NCI-H345 treated with DMSO at 0.1 percent for 48 hours (cell line): Measurements from ENCODE around the gene C11orf21.

Source experiments
- DNase-seq: peaks from one replicate; lab custom pipeline; 2025; ENCODE audit not compliant: unreplicated experiment; lab: John Stamatoyannopoulos, UW

Gene C11orf21

GRCh38 chr11:2262301-2263070, 39.2 kb downstream of the C11orf21 start:
- DNase-seq = no peak

GRCh38 chr11:2261436-2262230, 40.1 kb downstream of the C11orf21 start:
- DNase-seq = no peak

GRCh38 chr11:2260491-2261364, 41.0 kb downstream of the C11orf21 start:
- no peak for DNase-seq

GRCh38 chr11:2259897-2260451, 41.7 kb downstream of the C11orf21 start:
- DNase-seq = no peak

DNA sequence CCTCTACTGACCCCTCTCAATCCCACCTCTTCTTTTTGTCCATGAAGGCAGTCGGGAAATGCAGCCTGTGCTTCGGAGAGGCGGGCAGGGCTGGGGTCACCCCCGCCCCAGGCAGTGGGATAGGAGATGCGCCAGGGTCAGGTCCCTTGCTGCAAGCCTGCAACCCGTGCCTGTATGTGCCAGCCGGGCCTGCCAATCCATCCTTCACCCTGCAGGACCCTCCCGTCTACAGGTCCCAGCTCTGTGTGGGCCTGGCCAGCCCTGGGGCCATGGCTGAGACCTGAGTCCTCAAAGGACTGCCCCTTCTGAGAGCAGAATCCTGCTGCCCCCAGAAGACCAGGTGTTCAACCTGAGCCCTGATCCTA, 42.3 kb downstream of the C11orf21 start:
- DNase-seq = no peak

DNA sequence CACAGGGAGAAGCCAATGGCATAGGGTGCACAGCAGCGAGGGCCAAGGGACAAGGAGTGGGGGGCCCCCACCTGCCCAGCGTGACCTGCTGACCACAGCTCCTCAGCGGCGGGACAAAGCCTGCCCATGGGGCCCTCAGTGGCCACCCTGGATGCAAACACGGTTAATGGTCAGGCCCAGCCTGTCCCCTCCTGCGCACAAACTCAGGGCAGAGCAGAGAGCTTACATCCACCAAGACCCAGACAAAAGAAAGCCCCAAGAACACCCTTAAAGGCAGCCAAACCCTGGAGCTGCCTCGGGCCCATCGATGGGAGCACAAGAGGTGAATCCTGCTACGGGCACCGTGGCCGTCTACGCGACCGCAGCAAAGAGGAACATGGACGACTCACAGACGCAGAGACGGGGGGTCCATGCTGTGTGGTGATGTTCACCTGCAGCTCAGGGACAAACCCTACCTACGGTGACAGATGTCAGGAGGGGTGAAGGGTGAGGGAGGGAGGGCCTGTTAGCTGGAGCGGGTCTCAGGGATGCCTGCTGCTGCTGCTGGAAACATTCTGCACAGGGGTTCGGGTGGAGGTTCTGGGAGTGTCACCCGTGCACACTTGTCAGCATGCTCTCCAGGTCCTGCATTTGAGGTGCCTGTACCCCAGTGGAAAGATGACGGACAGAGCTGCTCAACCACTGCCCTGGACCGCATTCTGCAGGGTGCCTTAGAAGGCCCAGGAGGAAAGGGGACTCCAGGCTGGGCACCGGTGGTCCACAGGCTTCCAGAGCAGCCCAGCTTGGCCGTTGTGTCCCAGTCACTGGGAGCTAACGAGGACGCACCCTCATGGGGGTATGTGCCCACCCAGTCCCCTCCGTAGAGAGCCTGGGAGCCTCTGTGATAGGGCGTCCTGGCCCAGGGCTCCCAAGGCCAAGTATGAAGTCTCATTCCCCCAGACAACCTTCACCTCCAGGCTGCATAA, 42.9 kb downstream of the C11orf21 start:
- no peak for DNase-seq

GRCh38 chr11:2256951-2257700, 44.6 kb downstream of the C11orf21 start:
- DNase-seq = no peak

GRCh38 chr11:2256293-2256913, 45.3 kb downstream of the C11orf21 start:
- DNase-seq = no peak

GRCh38 chr11:2252018-2252417, 49.7 kb downstream of the C11orf21 start:
- no peak for DNase-seq

- DNase-seq = no peak
Measured at GRCh38 chr11:2251138-2251537, 50.6 kb downstream of the C11orf21 start.

DNA sequence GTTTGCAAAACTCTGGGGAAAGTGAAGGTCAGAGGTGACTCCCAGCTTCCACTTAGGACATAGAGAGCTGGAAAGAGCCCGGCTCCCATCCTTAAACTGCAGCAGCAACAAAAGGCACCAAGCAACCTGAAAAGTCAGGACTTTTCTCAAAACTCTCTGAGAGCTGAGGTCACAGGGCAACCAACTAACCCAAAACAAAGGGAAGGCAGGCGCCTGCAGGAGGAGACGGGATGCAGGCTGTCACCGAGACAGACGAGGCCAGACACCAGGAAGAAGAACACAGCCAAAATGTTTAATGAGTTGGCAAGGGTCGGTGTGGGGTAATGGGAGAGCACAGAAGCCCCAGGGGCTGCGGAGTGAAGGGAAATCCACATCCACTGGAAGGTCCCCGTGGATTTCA, 51.2 kb downstream of the C11orf21 start:
- DNase-seq = no peak

DNA sequence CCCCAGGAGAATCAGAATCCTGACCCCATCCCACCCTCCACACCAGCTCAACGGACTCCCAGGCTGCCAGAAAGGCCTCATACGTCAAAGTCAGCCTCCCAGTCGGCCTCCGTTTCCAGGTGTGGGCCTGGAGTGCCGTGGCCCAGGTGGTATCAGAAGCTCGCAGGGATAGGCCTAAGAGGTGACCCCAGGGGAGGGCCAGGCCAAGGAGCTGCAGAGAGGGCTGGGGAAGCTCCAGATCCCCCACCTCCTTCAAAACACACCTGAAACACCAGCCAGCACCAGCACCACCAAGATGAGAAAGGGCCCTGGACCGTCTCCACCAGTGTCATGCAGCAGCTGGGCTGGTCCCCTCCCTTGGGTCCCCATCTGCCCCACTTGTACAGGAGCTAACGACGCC, 51.7 kb downstream of the C11orf21 start:
- DNase-seq = no peak

GRCh38 chr11:2249189-2249916, 52.4 kb downstream of the C11orf21 start:
- no peak for DNase-seq

GRCh38 chr11:2248762-2249161, 53.0 kb downstream of the C11orf21 start:
- DNase-seq = no peak

DNA sequence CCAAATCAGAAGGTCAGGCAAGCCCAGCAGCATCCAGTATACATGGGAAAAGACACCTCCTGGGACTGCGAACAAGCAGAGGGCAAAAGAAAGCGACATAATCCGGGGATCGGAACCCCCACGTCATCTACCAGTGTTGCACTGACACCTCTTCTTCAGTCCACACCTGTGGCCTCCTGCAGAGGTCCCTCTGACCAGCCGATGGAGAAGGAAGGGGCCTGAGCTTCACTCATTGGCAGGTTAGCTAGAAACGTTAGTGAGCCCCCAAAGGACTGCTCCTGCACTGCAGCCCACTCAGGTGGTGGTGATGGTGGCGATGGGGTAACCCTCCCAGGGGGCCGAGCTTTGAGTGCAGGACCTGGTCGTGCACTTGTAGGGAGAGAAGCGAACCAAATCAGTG, 53.5 kb downstream of the C11orf21 start:
- no peak for DNase-seq

- DNase-seq = no peak
Measured at GRCh38 chr11:2247496-2247895, 54.2 kb downstream of the C11orf21 start.
